ENCODE measurements around the gene VRK3. TPM values are rescaled to one million over a fixed set of nuclear protein-coding genes. Genes with fewer than 3 reads are reported as not detected.

The VRK3 gene
- total RNA-seq, 1 experiment from 2014 or later, result 33.4 TPM

GRCh38 chr19:49930483-49931011 lies 94.6 kb downstream of the VRK3 start:
- H3K36me3 Mint-ChIP-seq, result peaks cover 21% of the 10 kb centered on the region
- TF ChIP-seq FOXP1 (CRISPR knock-in tag; IDR thresholded peaks at IDR 0.05; ENCODE audit: borderline replicate concordance) (peak; percentile 51; the same call in 1 of the 2 replicates), USF2 (CRISPR knock-in tag; IDR thresholded peaks at IDR 0.05) (no peak)
- H3K27ac Mint-ChIP-seq, result peak overlapping the region; percentile 99
- peak overlapping the region; percentile 99 for H3K4me3 Mint-ChIP-seq
- ATAC-seq (peak; percentile 12), DNase-seq (ENCODE audit: low spot score) (peak; percentile 68)
- ChIA-PET POLR2A (interaction anchor here (0.8 to 2.2 kb wide), 7 partner anchors 9 to 120 kb away, joined by 3 to 11 read pairs (median 4); partner anchors contain the start of genes AKT1S1 and TBC1D17), CTCF (interaction anchor here (0.6 to 1.8 kb wide), 7 partner anchors 9 to 384 kb away, joined by 3 to 11 read pairs (median 4); no protein-coding TSS in a partner anchor)
- peaks cover 21% of the 10 kb centered on the region for H3K4me1 Mint-ChIP-seq
- H3K27me3 Mint-ChIP-seq (ENCODE audit: low read depth), result peaks cover 4% of the 10 kb centered on the region; the same call in 1 of the 2 replicates
- H3K9me3 Mint-ChIP-seq, result no peaks in the 10 kb centered on the region

GRCh38 chr19:49929611-49930482 lies 95.3 kb downstream of the VRK3 start:
- CTCF ChIA-PET, result interaction anchor here (0.6 to 1.8 kb wide), 14 partner anchors 8 to 403 kb away, joined by 3 to 11 read pairs (median 4); partner anchors contain the start of gene VRK3
- TF ChIP-seq NFATC4 (CRISPR knock-in tag; IDR thresholded peaks at IDR 0.05) (peak; percentile 92), ZNF416 (CRISPR knock-in tag; IDR thresholded peaks at IDR 0.05) (peak; percentile 95), SP1 (CRISPR knock-in tag; conservative IDR thresholded peaks at IDR 0.05) (peak; percentile 60), ZBTB21 (CRISPR knock-in tag; IDR thresholded peaks at IDR 0.05; ENCODE audit: borderline replicate concordance) (peak; percentile 54; the same call in 1 of the 2 replicates), PRRX2 (CRISPR knock-in tag; IDR thresholded peaks at IDR 0.05) (peak; percentile 78), MAX (CRISPR knock-in tag; IDR thresholded peaks at IDR 0.05) (peak; percentile 93), E2F1 (CRISPR knock-in tag; IDR thresholded peaks at IDR 0.05) (peak; percentile 46; the same call in 1 of the 2 replicates), ZMAT4 (CRISPR knock-in tag; IDR thresholded peaks at IDR 0.05) (peak; percentile 96), RORB (CRISPR knock-in tag; IDR thresholded peaks at IDR 0.05) (peak; percentile 77; the same call in 1 of the 2 replicates), CDX4 (CRISPR knock-in tag; IDR thresholded peaks at IDR 0.05; ENCODE audit: borderline replicate concordance) (0 out of 2 replicates have a peak, but pooled peaks have one; percentile 16), E2F5 (CRISPR knock-in tag; IDR thresholded peaks at IDR 0.05) (no peak), HMGA2 (CRISPR knock-in tag; IDR thresholded peaks at IDR 0.05) (no peak), ETV6 (CRISPR knock-in tag; IDR thresholded peaks at IDR 0.05) (peak; percentile 79), ZNF532 (CRISPR knock-in tag; IDR thresholded peaks at IDR 0.05; ENCODE audit: borderline replicate concordance) (peak; percentile 68; the same call in 1 of the 2 replicates), FOXP4 (CRISPR knock-in tag; IDR thresholded peaks at IDR 0.05) (no peak; the same call in 1 of the 2 replicates)

More at GRCh38 chr19:49929611-49930482, 95.3 kb downstream of the VRK3 start:
- H3K36me3 Mint-ChIP-seq, result peaks cover 24% of the 10 kb centered on the region
- H3K4me3 Mint-ChIP-seq, result peak overlapping the region; percentile 99
- POLR2A ChIA-PET, result interaction anchor here (0.6 to 2.2 kb wide), 15 partner anchors 8 to 403 kb away, joined by 3 to 11 read pairs (median 4); partner anchors contain the start of genes AKT1S1 and TBC1D17
- ATAC-seq, result peak; percentile 87
- peaks cover 4% of the 10 kb centered on the region; the same call in 1 of the 2 replicates for H3K27me3 Mint-ChIP-seq (ENCODE audit: low read depth)
- H3K9me3 Mint-ChIP-seq, result no peaks in the 10 kb centered on the region
- peaks cover 25% of the 10 kb centered on the region for H3K4me1 Mint-ChIP-seq
- peak; percentile 97 for DNase-seq (ENCODE audit: low spot score)
- H3K27ac Mint-ChIP-seq, result peak overlapping the region; percentile 99

All from WTC11 (cell line).